GM18511 (cell line): Measurements from ENCODE around the gene GARIN5A.
A peak's percentile ranks its signal among the peaks of the same experiment; 100 is the strongest.

Source experiments
- ATAC-seq: cut with Tn5 transposase; IDR thresholded peaks from one replicate; pipeline ENCODE4 v1.9.1; 2021; ENCODE audit warnings: mild to moderate bottlenecking, moderate library complexity; ENCODE audit not compliant: unreplicated experiment

The GARIN5A gene

DNA sequence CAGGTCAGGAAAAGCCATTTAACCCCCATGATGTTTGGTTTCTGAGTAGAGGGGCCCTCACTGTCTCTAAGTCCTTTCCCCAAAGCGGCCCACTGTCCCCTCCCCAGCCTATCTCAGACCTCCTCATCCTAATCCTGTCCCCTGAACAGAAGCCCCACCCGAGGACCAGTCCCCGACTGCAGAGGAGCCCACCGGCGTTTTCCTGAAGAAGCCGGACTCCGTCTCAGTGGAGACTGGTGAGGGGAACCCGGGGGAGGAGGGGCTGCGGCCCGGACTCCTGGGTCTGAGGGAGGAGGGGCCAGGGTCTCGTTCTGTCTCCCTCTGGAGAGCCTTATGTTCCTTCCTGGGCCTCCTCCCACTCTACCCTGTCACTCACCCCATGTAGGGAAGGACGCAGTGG is 41.0 kb downstream of the GARIN5A start:
- no peak for ATAC-seq

DNA sequence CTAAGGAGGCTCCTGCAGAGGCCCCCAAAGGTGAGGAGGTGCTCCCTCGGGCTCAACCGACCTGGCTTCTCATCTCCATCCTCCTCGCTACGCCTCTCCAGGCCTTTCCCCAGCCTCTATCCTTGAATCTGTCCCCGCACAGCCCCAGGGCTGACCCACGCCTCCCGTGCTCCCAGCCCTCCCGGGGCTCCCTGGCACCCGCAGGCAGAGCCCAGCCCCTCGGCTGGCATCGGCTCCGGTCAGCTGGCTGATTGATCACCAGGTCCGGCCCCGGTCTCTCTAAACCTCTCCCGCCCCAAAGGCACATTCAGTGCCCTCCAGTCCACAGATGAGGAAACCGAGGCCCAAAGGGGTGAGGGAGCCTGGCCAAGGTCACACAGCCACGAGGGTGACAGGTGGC is 41.4 kb downstream of the GARIN5A start:
- no peak for ATAC-seq

GRCh38 chr19:50434525-50434924 is 42.1 kb downstream of the GARIN5A start:
- no peak for ATAC-seq

DNA sequence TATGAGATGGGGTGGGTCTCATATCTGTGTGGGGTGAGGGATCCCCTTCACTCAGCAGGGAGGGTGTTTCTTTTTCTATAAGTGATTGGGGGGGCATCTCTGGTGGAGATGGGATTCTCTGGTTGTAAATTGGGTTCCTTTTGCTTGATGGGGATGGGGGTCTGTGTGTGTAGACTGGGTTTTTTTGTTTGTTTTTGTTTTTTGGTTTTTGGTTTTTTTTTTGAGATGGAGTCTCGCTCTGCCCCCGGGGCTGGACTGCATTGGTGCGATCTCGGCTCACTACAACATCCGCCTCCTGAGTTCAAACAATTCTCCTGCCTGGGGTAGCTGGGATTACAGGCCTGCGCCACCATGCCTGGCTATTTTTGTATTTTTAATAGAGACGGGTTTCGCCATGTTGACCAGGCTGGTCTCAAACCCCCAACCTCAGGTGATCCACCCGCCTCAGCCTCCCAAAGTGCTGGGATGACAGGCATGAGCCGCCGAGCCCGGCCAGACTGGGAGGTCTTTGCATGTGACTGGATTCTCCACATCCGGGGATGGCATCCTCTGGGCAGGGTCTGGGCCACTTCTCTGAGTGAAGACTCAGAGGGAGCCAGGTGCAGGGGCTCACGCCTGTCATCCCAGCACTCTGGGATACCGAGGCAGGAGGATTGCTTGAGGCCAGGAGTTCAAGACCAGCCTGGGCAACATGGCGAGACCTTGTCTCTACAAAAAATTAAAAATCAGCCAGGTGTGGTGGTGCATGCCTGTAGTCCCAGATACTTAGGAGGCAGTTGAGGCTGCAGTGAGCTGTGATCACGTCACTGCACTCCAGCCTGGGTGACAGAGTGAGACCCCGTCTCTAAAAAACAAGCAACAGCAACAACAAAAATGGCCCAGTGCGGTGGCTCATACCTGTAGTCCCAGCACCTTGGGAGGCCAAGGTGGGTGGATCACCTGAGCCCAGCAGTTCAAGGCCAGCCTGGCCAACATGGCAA is 43.2 kb downstream of the GARIN5A start:
- no peak for ATAC-seq

GRCh38 chr19:50432221-50433028 is 44.2 kb downstream of the GARIN5A start, which contains the start of gene MYBPC2:
Gene MYBPC2 (plus strand): TSS chr19:50432892. CDS start chr19:50432954, 62 bp downstream.
- no peak for ATAC-seq

- ATAC-seq = peak; percentile 89
These were observed 45.1 kb downstream of the GARIN5A start for GRCh38 chr19:50431343-50432220.

DNA sequence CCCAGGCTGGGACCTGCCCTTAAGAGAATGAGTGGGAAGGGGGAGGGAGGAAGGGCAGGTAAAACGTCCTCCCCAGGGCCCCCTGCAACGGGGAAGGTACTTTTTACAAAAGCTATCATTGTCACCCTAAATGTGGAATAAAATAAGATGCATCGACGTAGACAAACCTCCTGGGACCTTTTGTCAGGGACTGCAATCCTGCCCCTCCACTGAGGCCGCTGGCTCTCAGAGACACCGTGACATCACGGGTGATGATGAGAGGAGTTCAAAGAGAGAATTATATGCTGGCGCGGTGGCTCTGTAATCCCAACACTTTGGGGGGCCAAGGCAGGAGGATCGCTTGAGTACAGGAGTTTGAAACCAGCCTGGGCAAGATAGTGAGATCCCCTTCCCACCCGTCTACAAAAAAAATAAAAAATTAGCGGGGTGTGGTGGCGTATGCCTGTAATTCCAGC is 45.7 kb downstream of the GARIN5A start:
- no peak for ATAC-seq

DNA sequence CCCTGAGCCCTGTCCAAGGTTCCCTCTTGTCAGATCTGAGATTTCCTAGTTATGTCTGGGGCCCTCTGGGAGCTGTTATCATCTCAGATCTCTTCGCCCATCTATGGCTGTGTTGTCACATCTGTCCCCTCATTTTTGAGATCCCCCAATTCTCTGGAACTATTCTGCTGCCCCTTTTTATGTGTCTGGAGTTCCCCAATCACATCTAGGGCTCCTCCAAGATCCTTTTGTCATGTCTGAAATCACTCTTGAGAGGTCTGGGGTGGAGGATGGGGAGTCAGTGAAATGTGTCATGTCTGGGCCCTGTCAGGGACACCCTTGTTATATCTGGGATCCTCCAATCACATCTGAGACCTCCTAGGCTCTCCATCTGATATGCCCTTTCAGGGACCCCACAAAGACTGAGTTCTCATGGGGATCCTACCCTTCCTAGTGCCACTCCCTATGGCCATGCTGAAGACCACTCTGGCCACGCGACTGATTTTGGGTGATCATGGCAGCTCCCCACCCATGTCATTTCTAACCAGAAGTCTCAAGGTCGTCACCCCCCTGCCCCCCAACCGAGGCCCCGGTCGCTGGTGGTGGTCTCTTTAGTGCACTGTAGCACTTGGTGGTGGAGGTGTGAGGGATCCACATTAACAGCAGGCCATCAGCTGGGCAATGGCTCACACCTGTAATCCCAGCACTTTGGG is 47.7 kb downstream of the GARIN5A start:
- no peak for ATAC-seq

GRCh38 chr19:50427997-50428425 is 48.6 kb downstream of the GARIN5A start:
- no peak for ATAC-seq

- ATAC-seq = no peak
These were observed 49.2 kb downstream of the GARIN5A start for GRCh38 chr19:50427318-50427925.

GRCh38 chr19:50425581-50425980 is 51.1 kb downstream of the GARIN5A start:
- ATAC-seq = no peak

DNA sequence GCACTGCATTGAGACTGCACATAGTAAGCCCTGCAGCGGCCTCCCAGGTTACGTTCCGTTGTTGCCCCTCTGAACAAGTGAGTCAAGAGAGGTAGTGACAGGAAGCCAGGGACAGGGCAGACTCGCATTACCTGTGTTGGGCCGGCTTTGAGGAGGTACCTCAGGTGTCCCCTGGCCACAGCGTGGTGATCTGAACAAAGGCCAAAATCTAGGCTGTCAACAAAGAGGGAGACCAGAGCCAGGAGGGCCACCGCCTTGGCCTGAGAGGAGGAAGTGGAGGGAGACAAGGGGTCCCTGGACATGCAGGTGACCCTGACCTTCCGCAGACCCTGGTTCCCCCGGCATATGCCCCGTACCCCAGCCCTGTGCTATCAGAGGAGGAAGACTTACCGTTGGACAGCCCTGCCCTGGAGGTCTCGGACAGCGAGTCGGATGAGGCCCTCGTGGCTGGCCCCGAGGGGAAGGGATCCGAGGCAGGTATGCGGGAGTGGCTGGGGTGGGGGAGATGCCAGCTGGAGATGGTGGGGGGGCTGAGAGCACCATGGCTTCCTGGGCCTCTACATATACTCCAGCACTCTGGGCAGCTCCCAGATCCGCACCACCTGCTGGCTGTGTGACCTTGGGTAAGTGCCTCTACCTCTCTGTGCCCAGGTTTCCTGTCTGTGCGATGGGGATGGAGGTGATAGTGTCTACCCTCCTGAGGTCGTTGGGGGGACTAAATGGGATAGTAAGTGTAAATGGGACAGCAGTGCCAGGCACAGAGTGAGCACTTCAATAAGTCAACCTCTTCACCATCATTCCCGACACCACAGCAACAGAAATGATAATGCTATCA is 53.2 kb downstream of the GARIN5A start:
- ATAC-seq = no peak

GRCh38 chr19:50422397-50423278 is 54.0 kb downstream of the GARIN5A start:
- ATAC-seq = no peak

DNA sequence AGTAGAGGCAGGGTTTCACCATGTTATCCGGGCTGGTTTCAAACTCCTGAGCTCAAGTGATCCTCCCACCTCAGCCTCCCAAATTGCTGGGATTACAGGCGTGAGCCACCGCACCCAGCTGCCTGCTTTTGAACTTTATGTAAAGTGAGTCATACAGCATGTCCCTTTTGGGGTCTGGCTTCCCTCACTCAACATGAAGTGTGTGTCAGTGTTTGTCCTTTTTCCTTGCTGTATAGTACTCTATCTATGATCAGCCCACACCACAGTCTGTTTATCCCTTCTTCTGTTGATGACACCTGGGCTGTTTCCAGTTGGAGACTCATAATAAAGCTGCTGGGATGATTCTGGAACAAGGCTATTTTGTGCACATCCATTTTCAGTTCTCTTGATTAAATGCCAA is 55.8 kb downstream of the GARIN5A start:
- no peak for ATAC-seq

DNA sequence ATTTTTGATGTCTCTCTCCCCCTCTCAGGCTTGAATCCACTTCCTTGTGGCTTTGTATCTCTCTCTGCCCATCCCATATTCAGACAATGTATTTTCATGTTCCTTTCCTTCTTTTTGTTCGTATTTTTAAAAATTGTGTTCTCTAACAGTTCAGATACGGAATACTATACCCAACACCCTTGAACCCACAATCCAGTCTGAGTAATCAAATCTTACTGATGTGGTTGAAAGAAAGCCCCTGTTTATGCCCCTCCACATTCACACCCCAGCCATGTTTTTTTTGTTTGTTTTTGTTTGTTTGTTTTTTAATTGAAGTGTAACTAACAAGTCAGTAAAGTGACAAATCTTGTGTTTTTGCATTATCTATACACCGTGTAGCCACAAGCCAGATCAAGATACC is 56.5 kb downstream of the GARIN5A start:
- ATAC-seq = no peak

DNA sequence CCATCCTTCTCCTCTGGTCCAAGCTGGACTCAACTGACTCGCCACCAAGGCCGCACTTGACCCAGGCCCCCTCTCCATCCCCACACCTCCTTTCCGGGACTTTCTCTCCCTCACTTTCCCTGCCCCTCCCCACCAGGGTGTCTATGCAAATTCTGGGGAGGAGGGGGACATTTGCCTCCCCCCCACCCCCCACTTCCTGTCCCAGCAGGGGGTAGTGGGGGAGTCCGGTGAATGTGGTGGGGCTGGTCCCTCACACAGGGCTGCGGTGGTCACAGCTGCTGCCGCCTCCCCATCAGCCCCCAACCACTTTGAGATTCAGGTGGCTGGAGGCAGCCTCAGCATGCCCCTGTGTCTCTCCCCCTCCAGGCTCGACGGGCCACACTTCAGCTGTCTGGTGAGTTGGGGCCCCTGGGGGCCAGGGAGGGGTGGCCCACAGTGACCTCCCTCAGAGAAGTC is 57.0 kb downstream of the GARIN5A start:
- ATAC-seq = no peak

GRCh38 chr19:50419022-50419579 is 57.5 kb downstream of the GARIN5A start:
- no peak for ATAC-seq
